K562 (cell line): ENCODE data around the gene PLEKHM3.

Experiments used
- FOXJ3 ChIP-seq: sonication (generic); formaldehyde crosslinking; IDR thresholded peaks from 2 replicates; pipeline ENCODE4 v1.4.0; 2020; ENCODE audit warnings: mild to moderate bottlenecking, missing genetic modification reagents
- RFX5 ChIP-seq: IDR thresholded peaks from 2 replicates; pipeline ENCODE4 v1.6.1; 2011; ENCODE audit warnings: low read depth, mild to moderate bottlenecking, improper control_type of control experiment, low read length

DNA sequence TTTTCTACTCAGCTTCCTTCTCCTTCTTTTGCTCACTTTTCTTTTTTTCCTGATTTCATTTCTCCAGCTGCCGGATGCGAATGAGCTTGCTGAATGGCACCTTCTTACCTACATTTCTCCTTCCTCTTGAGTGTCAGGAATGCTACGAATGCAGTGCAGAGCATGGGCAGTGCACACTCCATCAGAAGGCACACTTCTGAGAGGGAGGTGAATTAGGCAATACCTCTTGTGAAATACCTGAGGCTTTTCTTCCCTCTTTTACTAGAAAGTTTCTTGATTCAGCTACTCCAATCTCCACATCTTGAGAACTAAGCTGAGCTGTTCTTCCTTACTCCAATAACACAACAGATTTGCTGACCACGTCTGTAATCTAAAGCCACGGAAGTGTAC, 51.1 kb downstream of the PLEKHM3 start:
- no peak for TF ChIP-seq RFX5
- no peak for TF ChIP-seq FOXJ3 (CRISPR knock-in tag)
